CMK (cell line): Measurements from ENCODE around the gene SMC2.

Experiments
- DNase-seq: peaks from one replicate; pipeline ENCODE4 v3.0.0-alpha.2; 2010; ENCODE audit warnings: low read depth

The SMC2 gene

DNA sequence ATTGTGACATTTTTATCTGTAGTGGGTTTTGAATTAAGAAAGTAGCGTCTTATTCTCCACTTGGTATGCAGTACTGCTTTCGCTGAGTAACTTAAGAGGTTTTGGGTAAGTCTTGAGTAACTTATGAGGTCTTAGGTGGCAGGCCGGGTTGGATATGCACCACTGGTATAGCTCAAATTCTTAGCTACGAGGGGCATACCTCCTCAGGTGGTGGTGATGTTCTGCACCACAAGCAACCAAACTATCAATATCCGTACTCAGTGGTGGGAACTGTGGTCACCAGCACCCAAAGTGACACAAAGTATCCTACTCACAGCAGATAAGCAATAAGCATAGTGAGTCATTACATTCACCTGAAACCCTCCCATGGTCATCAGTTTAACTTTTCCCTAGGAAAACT lies 13.7 kb downstream of the SMC2 start:
- DNase-seq = no peak

DNA sequence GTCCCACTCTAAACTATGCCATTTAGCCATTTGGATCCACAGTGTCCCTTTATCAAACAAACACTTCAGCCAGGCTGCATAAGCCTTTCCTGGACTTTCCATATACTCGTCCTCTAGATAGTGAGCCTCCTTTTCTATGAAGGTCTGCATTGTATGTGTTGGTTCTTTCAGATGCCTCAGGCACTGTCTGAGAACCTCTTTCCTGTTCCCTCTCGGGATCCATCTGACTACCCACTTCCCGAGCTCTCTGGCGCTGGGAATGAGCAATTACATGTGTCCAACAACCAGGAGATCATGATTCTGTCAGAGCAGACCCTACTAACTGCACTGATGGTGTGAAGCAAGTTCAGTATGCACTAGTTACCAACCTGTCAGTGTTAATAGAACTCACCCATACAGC lies 14.2 kb downstream of the SMC2 start:
- DNase-seq = no peak

DNA sequence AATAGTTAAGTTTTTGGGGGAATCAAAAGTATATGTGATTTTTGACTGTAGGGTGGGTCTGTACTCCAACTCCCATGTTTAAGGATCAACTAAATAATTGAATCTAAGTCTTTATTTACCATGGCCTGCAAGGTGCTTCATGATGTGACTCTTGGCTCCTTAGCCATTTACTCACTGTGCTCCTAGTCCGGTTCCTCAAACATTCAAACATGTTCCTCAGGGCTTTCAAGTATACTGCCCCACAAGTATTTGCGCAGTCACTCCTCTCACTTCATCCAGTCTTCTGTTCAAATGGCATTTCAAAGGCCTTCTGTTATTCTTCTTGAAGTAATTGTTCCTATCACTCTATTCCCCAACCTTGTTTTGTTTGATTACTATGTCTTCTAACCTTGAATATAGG lies 16.4 kb downstream of the SMC2 start:
- DNase-seq = no peak

DNA sequence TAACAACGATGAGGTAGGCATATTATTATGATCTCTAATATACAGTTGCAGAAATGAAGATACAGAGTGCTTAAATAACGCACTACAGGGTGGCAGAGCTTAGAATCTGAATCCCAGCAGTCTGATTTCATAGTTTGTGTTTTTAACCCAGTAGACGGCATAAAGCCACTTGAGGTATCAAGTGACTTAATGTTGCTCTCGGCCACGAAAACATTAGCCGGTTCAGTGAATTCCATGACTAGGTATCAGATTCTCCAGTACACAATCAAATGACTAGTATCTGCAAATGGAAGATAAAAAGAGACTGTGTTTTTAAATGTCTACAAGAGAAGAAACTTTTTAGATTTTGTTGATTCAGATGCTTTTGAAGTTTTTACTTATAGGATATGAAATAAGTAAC lies 24.8 kb downstream of the SMC2 start:
- no peak for DNase-seq

DNA sequence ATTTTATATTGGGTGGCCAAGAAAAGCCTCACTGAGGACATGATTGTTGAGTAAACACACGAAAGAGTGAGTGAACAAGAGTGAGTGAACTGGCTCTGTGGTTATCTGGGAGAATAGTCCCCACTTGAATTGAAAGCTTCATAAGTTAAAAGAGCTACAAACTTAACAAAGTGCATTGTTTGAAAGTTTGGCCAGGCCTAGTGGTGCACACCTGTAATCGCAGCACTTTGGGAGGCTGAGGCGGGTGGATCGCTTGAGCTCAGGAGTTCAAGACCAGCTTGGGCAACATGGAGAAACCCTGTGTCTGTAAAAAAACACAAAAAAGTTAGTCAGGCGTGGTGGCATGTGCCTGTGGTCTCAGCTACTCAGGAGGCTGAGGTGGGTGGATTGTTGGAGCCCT lies 26.9 kb downstream of the SMC2 start:
- DNase-seq = no peak

DNA sequence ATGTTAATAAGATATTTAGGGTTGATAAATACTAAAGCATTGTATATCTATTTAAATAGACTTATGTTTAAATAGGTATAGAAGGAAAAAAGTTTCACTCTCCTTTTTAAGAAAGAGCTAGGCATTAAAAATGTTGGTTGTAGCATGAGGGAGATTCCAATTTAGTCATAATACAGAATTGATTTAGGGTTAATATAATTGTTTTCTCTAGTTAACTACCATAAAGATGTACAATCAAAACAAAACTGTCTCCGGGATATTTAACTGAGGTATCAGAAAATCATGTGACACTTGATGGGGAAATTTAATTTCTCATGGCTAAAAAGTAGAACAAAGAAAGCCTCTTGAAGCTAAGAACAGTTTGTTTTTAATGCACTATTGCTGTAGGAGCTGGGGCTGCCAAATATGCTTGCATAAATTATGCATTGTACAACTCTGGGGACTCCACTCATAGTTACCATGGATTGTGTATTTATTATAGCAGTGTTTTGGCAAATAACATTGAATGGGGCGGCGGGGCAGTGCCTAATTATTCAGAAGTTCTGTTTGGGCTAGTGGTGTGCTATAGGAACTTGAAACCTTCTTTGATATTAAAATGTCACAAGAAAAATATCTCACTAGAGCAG lies 44.2 kb downstream of the SMC2 start:
- no peak for DNase-seq

DNA sequence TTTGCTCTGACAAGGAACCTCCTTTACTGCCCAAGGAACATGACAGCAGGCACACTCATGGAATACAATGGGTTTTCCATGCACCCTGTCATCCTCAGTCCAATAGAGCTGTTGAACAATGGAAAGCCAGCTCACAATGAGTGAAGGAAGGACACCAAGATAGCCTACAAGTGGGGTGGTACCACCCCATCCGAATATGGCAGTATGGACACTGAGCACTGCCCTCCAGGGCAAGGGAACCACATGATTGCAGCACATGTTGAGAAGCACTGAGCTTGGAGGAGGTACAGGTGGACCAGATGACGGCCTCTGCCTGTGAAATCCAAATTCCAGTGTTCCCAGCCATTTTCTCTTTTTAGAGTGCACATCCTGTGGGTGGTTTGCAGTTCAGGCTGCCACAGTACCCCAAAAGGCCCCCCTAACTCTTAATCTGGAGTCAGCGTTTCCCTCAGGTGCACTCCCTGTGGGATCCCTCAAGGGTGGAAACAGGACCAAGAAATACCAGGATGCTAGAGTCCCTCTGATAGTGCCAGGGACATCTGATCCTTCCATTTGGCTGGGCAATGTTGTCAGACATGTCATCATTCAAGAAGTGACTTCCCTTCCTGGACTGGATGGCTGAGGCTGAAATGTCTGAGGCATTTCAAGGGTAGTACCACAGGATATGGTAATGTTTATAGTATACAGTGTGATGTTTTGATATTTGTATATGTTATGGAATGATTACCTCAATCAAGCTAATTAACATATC lies 48.9 kb downstream of the SMC2 start:
- no peak for DNase-seq

DNA sequence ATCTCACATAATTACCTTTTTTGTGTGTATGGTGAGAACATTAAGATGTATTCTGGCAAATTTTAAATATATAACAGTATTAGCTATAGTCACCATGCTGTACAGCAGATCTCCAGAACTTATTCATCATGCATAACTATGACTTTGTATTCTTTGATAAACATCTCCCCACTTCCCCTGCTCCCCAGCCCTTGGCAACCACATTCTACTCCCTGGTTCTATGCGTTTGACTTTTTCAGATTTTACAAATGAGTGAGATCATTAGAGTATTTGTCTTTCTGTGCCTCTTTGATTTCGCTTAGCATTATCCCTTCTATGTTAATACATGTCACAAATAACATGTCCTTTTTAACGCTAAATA lies 49.4 kb downstream of the SMC2 start:
- DNase-seq = no peak

DNA sequence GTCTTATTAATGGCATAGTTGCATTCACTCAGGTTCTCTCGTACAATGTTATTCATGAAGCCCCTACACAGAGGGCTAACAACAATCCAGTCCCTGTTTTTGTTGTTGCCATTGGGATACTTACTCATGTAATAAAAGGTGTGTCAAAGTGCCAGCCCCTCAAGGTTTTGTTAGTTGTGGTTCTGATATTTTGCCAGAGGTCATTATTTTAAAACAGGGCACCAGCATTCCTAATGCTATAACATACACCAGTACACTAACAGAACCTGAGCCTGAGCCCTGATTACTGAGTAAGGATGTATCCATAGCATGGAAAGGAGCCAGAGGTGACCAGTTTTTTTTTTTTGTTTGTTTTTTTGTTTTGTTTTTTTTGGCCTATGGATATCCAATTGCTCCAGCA lies 50.2 kb downstream of the SMC2 start:
- no peak for DNase-seq

DNA sequence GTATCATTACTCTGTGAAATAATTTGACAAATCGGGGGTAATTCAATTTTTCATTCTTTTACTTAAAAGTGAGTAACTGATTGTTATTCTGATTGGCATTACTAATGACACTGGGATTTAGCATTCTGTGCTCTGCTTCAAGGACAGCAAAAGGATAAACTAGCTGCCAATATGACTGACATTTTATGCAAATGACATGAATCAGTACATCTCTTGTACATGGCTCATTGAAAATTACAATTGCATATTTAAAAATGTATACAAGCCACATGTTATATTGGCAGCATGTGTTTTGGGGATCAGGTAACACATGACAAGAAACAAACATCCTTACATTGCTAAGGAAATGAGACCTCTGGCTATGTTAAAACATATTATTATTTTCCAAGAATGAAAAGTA lies 79.0 kb downstream of the SMC2 start:
- DNase-seq = no peak

DNA sequence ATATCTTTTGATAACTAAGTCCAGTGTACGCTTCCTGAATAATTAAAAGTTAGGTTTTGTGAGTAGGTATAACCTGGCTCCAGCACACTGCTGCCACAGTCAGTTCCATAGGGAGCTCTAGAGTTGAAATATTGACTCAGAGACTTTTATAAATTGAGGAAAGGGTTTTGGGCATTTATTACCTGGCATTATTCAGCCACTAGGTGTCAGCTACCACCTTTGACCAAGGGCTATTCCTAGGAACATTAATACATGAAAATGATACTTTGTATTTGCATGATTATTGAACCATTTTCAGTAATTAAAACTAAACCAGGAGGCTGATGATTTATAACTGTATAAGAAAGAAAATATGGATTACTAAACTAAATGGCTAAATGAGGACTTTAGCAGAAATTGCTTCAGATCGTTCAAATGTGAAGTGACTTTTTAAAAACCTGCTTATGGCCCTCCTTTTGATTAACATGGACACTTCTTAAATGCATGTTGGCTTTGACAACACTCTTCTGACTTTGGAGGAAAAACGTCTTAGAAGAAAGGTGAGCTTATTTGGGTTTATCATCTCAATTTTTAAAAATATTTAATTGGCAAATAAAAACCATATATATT lies 83.0 kb downstream of the SMC2 start:
- no peak for DNase-seq

DNA sequence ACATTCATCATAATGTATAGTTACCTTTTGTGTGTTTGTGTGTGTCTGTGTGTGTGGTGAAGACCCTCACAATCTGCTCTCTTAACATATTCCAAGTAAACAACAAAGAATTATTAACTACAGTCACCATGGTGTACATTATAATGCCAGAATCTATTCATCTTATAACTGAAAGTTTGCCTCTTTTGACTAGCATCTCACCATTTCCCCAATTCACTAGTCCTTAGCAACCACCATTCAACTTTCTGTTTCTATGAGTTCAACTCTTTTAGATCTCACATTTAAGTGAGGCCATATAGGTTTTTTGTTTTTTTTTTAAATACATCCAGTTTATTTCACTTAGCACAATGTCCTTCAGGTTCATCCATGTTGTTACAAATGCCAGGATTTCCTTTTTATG lies 83.6 kb downstream of the SMC2 start:
- no peak for DNase-seq
